ENCODE measurements around the gene ANKRD52.
A peak's percentile ranks its signal among the peaks of the same experiment; 100 is the strongest.

ANKRD52 gene

GRCh38 chr12:56237552-56237951, 20.6 kb downstream of the ANKRD52 start:
- DNase-seq = no peak

- DNase-seq = no peak
These were observed 21.2 kb downstream of the ANKRD52 start for GRCh38 chr12:56236985-56237384.

- no peak for DNase-seq
These were observed 22.1 kb downstream of the ANKRD52 start for GRCh38 chr12:56236091-56236490.

- no peak for DNase-seq
These were observed 23.3 kb downstream of the ANKRD52 start for GRCh38 chr12:56234746-56235436.

GRCh38 chr12:56231184-56231582, 27.0 kb downstream of the ANKRD52 start:
- DNase-seq = no peak

- DNase-seq = no peak
These were observed 27.6 kb downstream of the ANKRD52 start for GRCh38 chr12:56230432-56231183.

GRCh38 chr12:56229916-56230431, 28.2 kb downstream of the ANKRD52 start, which contains the start of gene SLC39A5:
SLC39A5 (plus strand) TSS chr12:56230051; CDS start chr12:56231275, 1,224 bp downstream.
- peak; percentile 19 for DNase-seq

GRCh38 chr12:56229082-56229481, 29.1 kb downstream of the ANKRD52 start:
- no peak for DNase-seq

- no peak for DNase-seq
These were observed 33.2 kb downstream of the ANKRD52 start for GRCh38 chr12:56224954-56225353.

- peak; percentile 96 for DNase-seq
These were observed 34.0 kb downstream of the ANKRD52 start, which contains the start of gene NABP2 for GRCh38 chr12:56224102-56224701. NABP2 (plus strand) TSS chr12:56224342; CDS start chr12:56224857, 515 bp downstream.

GRCh38 chr12:56223571-56224101, 34.5 kb downstream of the ANKRD52 start:
- DNase-seq = no peak

GRCh38 chr12:56222531-56222895, 35.7 kb downstream of the ANKRD52 start:
- DNase-seq = no peak

GRCh38 chr12:56221757-56222530, 36.2 kb downstream of the ANKRD52 start, which contains the start of gene RNF41:
RNF41 (minus strand) TSS chr12:56221922; CDS start chr12:56214047, 7,875 bp downstream.
- peak; percentile 97 for DNase-seq

- DNase-seq = no peak
These were observed 36.9 kb downstream of the ANKRD52 start for GRCh38 chr12:56221232-56221756.

GRCh38 chr12:56220611-56221231, 37.5 kb downstream of the ANKRD52 start:
- peak; percentile 96 for DNase-seq

GRCh38 chr12:56219840-56220239, 38.3 kb downstream of the ANKRD52 start:
- no peak for DNase-seq

GRCh38 chr12:56216461-56216860, 41.7 kb downstream of the ANKRD52 start:
- no peak for DNase-seq

- DNase-seq = no peak
These were observed 44.3 kb downstream of the ANKRD52 start for GRCh38 chr12:56213878-56214277.

GRCh38 chr12:56212361-56212760, 45.8 kb downstream of the ANKRD52 start:
- no peak for DNase-seq

GRCh38 chr12:56208006-56208405, 50.2 kb downstream of the ANKRD52 start:
- no peak for DNase-seq

- peak; percentile 35 for DNase-seq
These were observed 51.6 kb downstream of the ANKRD52 start for GRCh38 chr12:56206452-56207166.
